H1 (cell line): ENCODE measurements around the gene SMIM35. TPM values are rescaled to one million over a fixed set of nuclear protein-coding genes. Genes with fewer than 3 reads are reported as not detected.

Source experiments
- CTCF ChIA-PET: fragments of 300-600 bp; sonication (Branson Sonifier 250); formaldehyde crosslinking; loops from one replicate; lab custom pipeline; 2021; ENCODE audit not compliant: partially characterized antibody; lab: Charles Lee
- POLR2A ChIA-PET: fragments of 300-600 bp; sonication (Branson Sonifier 250); formaldehyde crosslinking; loops from one replicate; lab custom pipeline; 2021; ENCODE audit warnings: inconsistent platforms; ENCODE audit not compliant: partially characterized antibody; lab: Charles Lee
- DNase-seq, 2 experiments: peaks; one replicate each; pipeline versions ENCODE4 v3.0.0 to v3.0.0-alpha.2; 2010 to 2022; ENCODE audit warnings: low spot score in 2 of 2, low read depth in 1 of 2, mixed read lengths in 1 of 2
- FAIRE-seq: peaks from 2 replicates; lab custom pipeline; 2011; peaks lifted over from hg19 to GRCh38; lab: Jason Lieb, UNC
- H2AFZ ChIP-seq: 2 replicates; pipeline ENCODE4 v1.8.1; 2012; ENCODE audit warnings: low read length, inconsistent platforms
- H2AK5ac ChIP-seq: 2 replicates; pipeline ENCODE4 v1.6.1; 2013; ENCODE audit warnings: low read depth, low read length
- H2BK120ac ChIP-seq: replicated peaks from 2 replicates; pipeline ENCODE3; 2013; ENCODE audit warnings: low read depth, low read length, inconsistent platforms
- H2BK12ac ChIP-seq: 2 replicates; pipeline ENCODE4 v1.6.1; 2013; ENCODE audit warnings: low read depth, low read length
- H2BK15ac ChIP-seq: 2 replicates; pipeline ENCODE4 v1.6.1; 2013; ENCODE audit warnings: low read length
- H2BK20ac ChIP-seq: 2 replicates; pipeline ENCODE4 v1.6.1; 2013; ENCODE audit warnings: low read length
- H2BK5ac ChIP-seq: 2 replicates; pipeline ENCODE4 v1.6.1; 2013; ENCODE audit warnings: low read depth, low read length
- H3K14ac ChIP-seq: 2 replicates; pipeline ENCODE4 v1.6.1; 2013; ENCODE audit warnings: inconsistent platforms; ENCODE audit not compliant: insufficient read length
- H3K18ac ChIP-seq: 2 replicates; pipeline ENCODE4 v1.6.1; 2013; ENCODE audit warnings: low read length; ENCODE audit errors: extremely low read depth
- H3K23ac ChIP-seq: 2 replicates; pipeline ENCODE4 v1.6.1; 2013; ENCODE audit warnings: inconsistent platforms; ENCODE audit not compliant: insufficient read length
- H3K23me2 ChIP-seq: 2 replicates; pipeline ENCODE4 v1.6.1; 2013; ENCODE audit warnings: low read depth, low read length
- H3K27ac ChIP-seq: 2 replicates; pipeline ENCODE4 v1.6.1; 2011; ENCODE audit warnings: low read depth, low read length, inconsistent platforms
- H3K27me3 ChIP-seq, 4 experiments: replicated peaks in 1 of 4; 1 replicate in 1 of 4; 2 replicates in 3 of 4; pipeline versions ENCODE4 v1.6.1 to v1.8.1; 2011 to 2013; ENCODE audit warnings: low read length in 3 of 4, mild to moderate bottlenecking in 3 of 4, inconsistent platforms in 2 of 4, mixed read lengths in 2 of 4, moderate library complexity in 1 of 4; ENCODE audit not compliant: control insufficient read depth in 3 of 4, insufficient read depth in 3 of 4; ENCODE audit errors: extremely low read depth in 1 of 4
- H3K36me3 ChIP-seq, 4 experiments: 2 replicates each; pipeline versions ENCODE4 v1.6.1 to v1.8.1; 2011 to 2013; ENCODE audit warnings: mild to moderate bottlenecking in 4 of 4, low read length in 3 of 4, moderate library complexity in 2 of 4, control low read depth in 1 of 4, inconsistent platforms in 1 of 4; ENCODE audit not compliant: insufficient read depth in 4 of 4, control insufficient read depth in 2 of 4
- H3K4ac ChIP-seq: replicated peaks from 2 replicates; pipeline ENCODE3; 2013; ENCODE audit warnings: low read length, low read depth, mixed read lengths, inconsistent platforms; ENCODE audit not compliant: insufficient read length
- H3K4me1 ChIP-seq, 4 experiments: replicated peaks in 1 of 4; 1 replicate in 1 of 4; 2 replicates in 3 of 4; pipeline versions ENCODE4 v1.6.1 to v1.8.1; 2011 to 2013; ENCODE audit warnings: low read length in 3 of 4, inconsistent platforms in 2 of 4, mixed read lengths in 1 of 4; ENCODE audit not compliant: insufficient read depth in 4 of 4, control insufficient read depth in 3 of 4
- H3K4me2 ChIP-seq, 2 experiments: 2 replicates each; pipeline versions ENCODE4 v1.6.1 to v1.8.1; 2011 to 2013; ENCODE audit warnings: low read depth in 2 of 2, low read length in 2 of 2, control low read depth in 1 of 2, inconsistent platforms in 1 of 2, mild to moderate bottlenecking in 1 of 2; ENCODE audit not compliant: insufficient read depth in 1 of 2
- H3K4me3 ChIP-seq, 4 experiments: fragments of 200-600, 300-600 bp in 1 of 4; sonication (generic), shearing (Covaris generic), sonication (Bioruptor Twin) in 1 of 4; 2 replicates each; pipeline versions ENCODE4 v1.5.1 to v1.8.1; 2011 to 2016; ENCODE audit warnings: low read length in 4 of 4, low read depth in 3 of 4, control low read depth in 2 of 4, inconsistent platforms in 2 of 4, mild to moderate bottlenecking in 2 of 4, mixed read lengths in 1 of 4, moderate library complexity in 1 of 4; ENCODE audit not compliant: insufficient read depth in 2 of 4; ENCODE audit errors: extremely low read depth in 1 of 4
- H3K56ac ChIP-seq: replicated peaks from 2 replicates; pipeline ENCODE3; 2013; ENCODE audit warnings: low read depth, mild to moderate bottlenecking, mixed read lengths, low read length, inconsistent platforms; ENCODE audit not compliant: insufficient read length
- H3K79me1 ChIP-seq: 2 replicates; pipeline ENCODE4 v1.6.1; 2013; ENCODE audit warnings: low read depth, low read length, control low read depth
- H3K79me2 ChIP-seq, 2 experiments: 2 replicates each; pipeline versions ENCODE4 v1.6.1 to v1.8.1; 2012 to 2013; ENCODE audit warnings: low read length in 2 of 2, mild to moderate bottlenecking in 2 of 2, inconsistent platforms in 1 of 2; ENCODE audit not compliant: insufficient read depth in 2 of 2, control insufficient read depth in 1 of 2
- H3K9ac ChIP-seq, 4 experiments: replicated peaks in 1 of 4; 1 replicate in 1 of 4; 2 replicates in 3 of 4; pipeline versions ENCODE4 v1.6.1 to v1.8.1; 2011 to 2013; ENCODE audit warnings: low read depth in 3 of 4, low read length in 3 of 4, control low read depth in 2 of 4, mild to moderate bottlenecking in 2 of 4, moderate library complexity in 2 of 4, inconsistent platforms in 1 of 4; ENCODE audit errors: extremely low read depth in 1 of 4
- H3K9me3 ChIP-seq, 2 experiments: 2 replicates each; pipeline versions ENCODE4 v1.6.1 to v1.8.1; 2012 to 2013; ENCODE audit warnings: mild to moderate bottlenecking in 2 of 2, moderate library complexity in 2 of 2, control low read depth in 1 of 2, inconsistent platforms in 1 of 2, low read depth in 1 of 2, low read length in 1 of 2, mixed read lengths in 1 of 2; ENCODE audit not compliant: insufficient read depth in 2 of 2
- H4K20me1 ChIP-seq, 2 experiments: replicated peaks in 1 of 2; 2 replicates each; pipeline versions ENCODE3 to v1.8.1; 2011 to 2013; ENCODE audit warnings: inconsistent platforms in 2 of 2, low read length in 2 of 2, mild to moderate bottlenecking in 1 of 2; ENCODE audit not compliant: insufficient read depth in 2 of 2, control insufficient read depth in 1 of 2
- H4K5ac ChIP-seq: 2 replicates; pipeline ENCODE4 v1.6.1; 2013; ENCODE audit warnings: low read length, low read depth, mixed read lengths, inconsistent platforms; ENCODE audit not compliant: insufficient read length
- H4K8ac ChIP-seq: 2 replicates; pipeline ENCODE4 v1.8.0; 2013; ENCODE audit warnings: mild to moderate bottlenecking, moderate library complexity, low read length, inconsistent platforms; ENCODE audit not compliant: insufficient read depth; ENCODE audit errors: extremely low read depth
- H4K91ac ChIP-seq: replicated peaks from 2 replicates; pipeline ENCODE3; 2013; ENCODE audit warnings: low read length, mixed read lengths, inconsistent platforms; ENCODE audit not compliant: insufficient read length
- CHD2 ChIP-seq: IDR thresholded peaks from 2 replicates; pipeline ENCODE4 v1.6.1; 2012; ENCODE audit warnings: low read length, improper control_type of control experiment
- CREB1 ChIP-seq: IDR thresholded peaks from 2 replicates; pipeline ENCODE4 v1.6.1; 2012; ENCODE audit warnings: inconsistent platforms
- GTF2F1 ChIP-seq: IDR thresholded peaks from 2 replicates; pipeline ENCODE4 v1.6.1; 2012; ENCODE audit warnings: low read depth, low read length, improper control_type of control experiment, borderline replicate concordance
- HDAC2 ChIP-seq, 2 experiments: fragments of 300-600 bp in 1 of 2; sonication (generic) in 1 of 2; IDR thresholded peaks; 2 replicates each; pipeline ENCODE4 v1.6.1; 2011 to 2012; ENCODE audit warnings: low read depth in 2 of 2, low read length in 2 of 2, mild to moderate bottlenecking in 2 of 2, moderate library complexity in 2 of 2, borderline replicate concordance in 1 of 2, inconsistent platforms in 1 of 2
- JUN ChIP-seq: IDR thresholded peaks from 2 replicates; pipeline ENCODE4 v1.6.1; 2011; ENCODE audit warnings: low read depth, mild to moderate bottlenecking, improper control_type of control experiment, low read length
- RBBP5 ChIP-seq: IDR thresholded peaks from 2 replicates; pipeline ENCODE4 v1.7.1; 2012; ENCODE audit warnings: low read depth, mild to moderate bottlenecking, inconsistent platforms, low read length, moderate library complexity, borderline replicate concordance
- SIRT6 ChIP-seq: IDR thresholded peaks from one replicate; pipeline ENCODE4 v1.7.1; 2012; ENCODE audit warnings: low read length, inconsistent platforms
- SP4 ChIP-seq: IDR thresholded peaks from 2 replicates; pipeline ENCODE4 v1.6.1; 2012; ENCODE audit warnings: low read length, inconsistent platforms
- SUZ12 ChIP-seq: fragments of 200-600 bp; sonication (generic); IDR thresholded peaks from 2 replicates; pipeline ENCODE4 v1.6.1; 2012; ENCODE audit warnings: mild to moderate bottlenecking, inconsistent platforms, low read length, moderate library complexity, mixed read lengths
- USF2 ChIP-seq: IDR thresholded peaks from 2 replicates; pipeline ENCODE4 v1.6.1; 2011; ENCODE audit warnings: low read length, improper control_type of control experiment
- WGBS, 2 experiments: shearing (Covaris generic) in 1 of 2; methylation state at CpG; one replicate each; pipeline versions ENCODE4 v1.1.6 to v1.1.7; 2013 to 2015; ENCODE audit warnings: low lambda C conversion rate in 2 of 2, mixed read lengths in 2 of 2, inconsistent platforms in 1 of 2, low coverage in 1 of 2, missing lambda C conversion rate in 1 of 2; ENCODE audit not compliant: insufficient replicate concordance in 2 of 2, insufficient coverage in 1 of 2, insufficient read length in 1 of 2; ENCODE audit errors: extremely low coverage in 1 of 2, missing lambda C conversion rate in 1 of 2; 5-methylcytosine and 5-hydroxymethylcytosine counted together
- polyA plus RNA-seq, 7 experiments: library from polyadenylated mRNA; depleted of rRNA in 3 of 7; stranded (reverse) in 5 of 7; unstranded in 2 of 7; fragments of >200 nt in 5 of 7; fragments of 200-250 nt in 2 of 7; gene quantifications; 1 replicate in 5 of 7; 2 replicates in 1 of 7; 4 replicates in 1 of 7; pipeline versions ENCODE4 v1.2.1 to v1.2.3, GENCODE V29; 2011 to 2013; ENCODE audit warnings: missing spikeins in 2 of 7, mixed read lengths in 2 of 7
- total RNA-seq: library from RNA; stranded (reverse); fragmentation: NEBNext Ultra II Directional; extraction: Animal tissue kit (Norgen Biotek cat#: 25700); gene quantifications from 2 replicates; pipeline ENCODE4 v1.2.1, GENCODE V29; 2021

The SMIM35 gene
- total and polyA plus RNA-seq, 2 of the 8 experiments (the other 6 are each of a cell fraction or from before 2014, with no cell fraction given), result not detected

- Histone ChIP-seq H3K79me1 (no peaks in the 10 kb centered on the region), H3K79me2 (no peaks in the 10 kb centered on the region; a peak in 1 of 4 replicates), H2BK20ac (no peak overlapping the region), H3K23ac (no peak overlapping the region), H4K20me1 (no peaks in the 10 kb centered on the region), H4K5ac (no peak overlapping the region), H2BK5ac (no peak overlapping the region), H3K4me1 (no peaks in the 10 kb centered on the region; a peak in 2 of 7 replicates), H2BK12ac (no peak overlapping the region), H3K9me3 (no peaks in the 10 kb centered on the region), H3K23me2 (no peaks in the 10 kb centered on the region), H4K91ac (no peak overlapping the region), H3K27me3 (peaks cover 0 to 2% (median 0%) of the 10 kb centered on the region in 4 experiments; a peak in 1 of 7 replicates), H3K14ac (no peak overlapping the region), H3K4ac (no peak overlapping the region), H3K36me3 (no peaks in the 10 kb centered on the region), H3K27ac (no peak overlapping the region), H2BK15ac (no peak overlapping the region), H3K56ac (no peak overlapping the region), H3K9ac (no peak overlapping the region), H4K8ac (no peak overlapping the region), H2AFZ (no peak overlapping the region), H2AK5ac (no peak overlapping the region), H2BK120ac (no peak overlapping the region), H3K4me3 (no peak overlapping the region), H3K4me2 (no peak overlapping the region), H3K18ac (no peak overlapping the region)
- DNase-seq, result peak in 1 of 2 experiments; percentile 22
- CTCF ChIA-PET, result interaction anchor here (0.5 to 1.3 kb wide), 6 partner anchors 9 to 59 kb away, joined by 3 to 6 read pairs (median 4); partner anchors contain the start of gene IL10RA
- WGBS, 2 experiments, result 90% methylated on average over 11 of the region's 12 CpGs; no CpG with 5 or more reads in 1 of the 2 experiments
- POLR2A ChIA-PET, result interaction anchor here (1.5 kb wide), 1 partner anchor 9 kb away, joined by 3 read pairs; no protein-coding TSS in a partner anchor
- no peak for FAIRE-seq
- TF ChIP-seq CREB1, result no peak
- no peak for TF ChIP-seq RBBP5
- no peak for TF ChIP-seq JUN
- TF ChIP-seq HDAC2 (IDR thresholded peaks at IDR 0.05; ENCODE audit: borderline replicate concordance in 1 of 2, low read depth in 2 of 2, low read length in 2 of 2), result no peak
- no peak for TF ChIP-seq SP4
- no peak for TF ChIP-seq GTF2F1
- TF ChIP-seq SIRT6, result no peak
- TF ChIP-seq SUZ12, result no peak
- no peak for TF ChIP-seq USF2
- TF ChIP-seq CHD2, result no peak
Measured at GRCh38 chr11:118005224-118006152, 81.3 kb downstream of the SMIM35 start.
